GM12864 (cell line): ENCODE results near the gene TRIO.

Experiments used
- DNase-seq: peaks from one replicate; pipeline ENCODE4 v3.0.0-alpha.2; 2011; ENCODE audit warnings: low read depth
- H3K4me3 ChIP-seq: 2 replicates; pipeline ENCODE4 v1.5.1; 2011; ENCODE audit warnings: mild to moderate bottlenecking, low read depth, low read length, control low read depth
- TF ChIP-seq, protein P1 (sequence below): IDR thresholded peaks from 2 replicates; pipeline ENCODE4 v1.5.1; 2011; ENCODE audit warnings: low read depth, mild to moderate bottlenecking, moderate library complexity, low read length, control low read depth, inconsistent platforms; ENCODE audit errors: missing control alignments

Gene TRIO

DNA sequence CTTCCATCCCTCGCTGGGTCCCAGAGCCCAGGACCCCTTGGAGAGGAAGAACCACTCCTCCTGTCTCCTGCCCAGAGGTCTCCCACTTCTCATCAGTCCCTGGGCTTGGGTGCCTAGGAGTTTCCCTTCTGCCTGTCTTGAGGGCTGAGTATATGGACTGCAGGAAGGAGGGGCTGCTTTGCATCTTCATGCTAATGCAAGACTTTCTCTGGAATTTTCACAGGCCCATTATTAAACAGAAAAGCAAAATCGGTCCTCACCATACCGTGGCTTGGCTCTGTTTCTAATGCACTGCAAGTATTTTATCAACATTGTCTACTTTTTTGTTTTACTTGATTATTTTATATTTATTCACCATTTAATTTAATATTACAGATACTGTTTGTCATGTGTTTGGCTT lies 34.5 kb downstream of the TRIO start:
- no peak overlapping the region for H3K4me3 ChIP-seq
- TF ChIP-seq, protein P1, sequence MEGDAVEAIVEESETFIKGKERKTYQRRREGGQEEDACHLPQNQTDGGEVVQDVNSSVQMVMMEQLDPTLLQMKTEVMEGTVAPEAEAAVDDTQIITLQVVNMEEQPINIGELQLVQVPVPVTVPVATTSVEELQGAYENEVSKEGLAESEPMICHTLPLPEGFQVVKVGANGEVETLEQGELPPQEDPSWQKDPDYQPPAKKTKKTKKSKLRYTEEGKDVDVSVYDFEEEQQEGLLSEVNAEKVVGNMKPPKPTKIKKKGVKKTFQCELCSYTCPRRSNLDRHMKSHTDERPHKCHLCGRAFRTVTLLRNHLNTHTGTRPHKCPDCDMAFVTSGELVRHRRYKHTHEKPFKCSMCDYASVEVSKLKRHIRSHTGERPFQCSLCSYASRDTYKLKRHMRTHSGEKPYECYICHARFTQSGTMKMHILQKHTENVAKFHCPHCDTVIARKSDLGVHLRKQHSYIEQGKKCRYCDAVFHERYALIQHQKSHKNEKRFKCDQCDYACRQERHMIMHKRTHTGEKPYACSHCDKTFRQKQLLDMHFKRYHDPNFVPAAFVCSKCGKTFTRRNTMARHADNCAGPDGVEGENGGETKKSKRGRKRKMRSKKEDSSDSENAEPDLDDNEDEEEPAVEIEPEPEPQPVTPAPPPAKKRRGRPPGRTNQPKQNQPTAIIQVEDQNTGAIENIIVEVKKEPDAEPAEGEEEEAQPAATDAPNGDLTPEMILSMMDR = no peak
- no peak for DNase-seq

DNA sequence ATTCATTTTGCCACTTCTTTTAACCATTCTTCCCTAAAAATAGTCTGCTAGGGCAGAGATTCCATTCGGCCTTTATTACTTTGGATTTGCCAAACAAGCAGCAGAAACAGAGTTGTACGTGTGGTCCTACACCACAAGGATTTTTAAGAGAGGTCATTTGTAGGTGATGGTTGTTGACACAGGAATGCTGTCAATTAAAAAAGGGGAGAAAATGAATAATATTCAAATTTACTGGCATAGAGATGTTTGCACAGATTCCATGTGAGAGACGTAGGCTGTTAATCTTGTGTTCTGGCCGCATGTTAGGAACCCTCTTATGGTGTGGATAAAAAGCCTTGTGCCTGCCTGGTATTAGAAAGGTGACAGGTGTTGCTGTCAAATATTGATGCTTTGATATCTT lies 34.9 kb downstream of the TRIO start:
- no peak overlapping the region for H3K4me3 ChIP-seq
- TF ChIP-seq, protein P1 = no peak
- no peak for DNase-seq

DNA sequence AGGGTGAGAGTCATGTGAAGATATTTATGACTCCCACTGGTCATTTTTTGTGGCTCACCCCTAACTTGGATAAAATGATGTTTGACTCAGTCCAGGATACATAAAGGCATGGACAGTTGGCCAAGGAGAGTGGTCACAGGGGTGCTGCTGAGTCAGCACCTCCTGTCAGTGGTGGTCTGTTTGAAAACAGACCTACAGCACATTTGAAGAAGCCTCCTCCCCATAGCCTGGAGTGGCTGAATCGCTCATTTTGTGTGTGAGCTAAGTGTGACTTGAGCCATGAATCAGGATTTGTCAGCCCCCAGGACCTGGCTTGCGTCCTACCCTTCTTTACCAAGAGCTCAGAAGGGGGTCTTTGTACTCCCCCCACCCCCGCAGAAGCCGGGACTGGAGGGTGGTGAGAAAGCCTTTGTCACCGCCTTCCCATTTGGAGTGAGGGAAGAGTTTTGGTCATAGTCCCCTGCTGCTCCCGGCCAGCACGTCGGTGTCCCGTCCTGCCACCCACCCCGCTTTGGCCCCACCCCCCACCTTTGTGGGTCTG lies 35.6 kb downstream of the TRIO start:
- H3K4me3 ChIP-seq = no peak overlapping the region
- TF ChIP-seq, protein P1 = no peak
- no peak for DNase-seq

DNA sequence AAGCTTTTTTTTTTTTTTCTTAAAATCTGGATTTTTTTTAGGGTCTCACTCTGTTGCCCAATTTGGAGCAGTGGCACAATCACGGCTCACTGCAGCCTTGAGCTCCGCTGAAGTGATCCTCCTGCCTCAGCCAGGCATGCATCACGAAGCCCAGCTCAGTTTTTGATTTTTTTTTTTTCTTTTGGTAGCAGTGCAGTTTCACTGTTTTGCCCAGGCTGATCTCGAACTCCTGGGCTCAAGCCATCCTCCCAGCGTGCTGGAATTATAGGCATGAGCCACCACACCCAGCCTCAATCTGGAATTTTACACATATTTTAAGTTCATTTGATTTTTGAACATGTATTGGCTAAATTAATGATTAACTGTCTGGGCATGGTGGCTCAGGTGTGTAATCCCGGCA lies 36.3 kb downstream of the TRIO start:
- TF ChIP-seq, protein P1 = no peak
- no peak overlapping the region for H3K4me3 ChIP-seq
- DNase-seq = no peak

DNA sequence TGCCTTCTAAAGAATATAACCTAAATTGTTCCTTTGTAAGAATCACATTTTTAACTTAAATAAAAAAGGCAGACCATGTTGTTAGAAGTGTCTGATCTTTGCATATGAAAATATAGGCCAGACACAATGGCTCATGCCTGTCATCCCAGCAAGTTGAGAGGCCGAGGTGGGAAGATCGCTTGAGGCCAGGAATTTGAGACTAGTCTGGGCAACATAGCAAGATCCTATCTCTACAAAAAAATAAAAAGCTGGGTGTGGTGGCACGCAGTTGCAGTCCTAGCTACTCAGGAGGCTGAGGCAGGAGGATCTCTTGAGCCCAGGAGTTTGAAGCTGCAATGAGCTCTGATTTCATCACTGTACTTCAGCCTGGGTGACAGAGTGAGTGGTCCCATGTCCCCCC lies 37.3 kb downstream of the TRIO start:
- TF ChIP-seq, protein P1 = no peak
- no peak overlapping the region for H3K4me3 ChIP-seq
- DNase-seq = no peak

DNA sequence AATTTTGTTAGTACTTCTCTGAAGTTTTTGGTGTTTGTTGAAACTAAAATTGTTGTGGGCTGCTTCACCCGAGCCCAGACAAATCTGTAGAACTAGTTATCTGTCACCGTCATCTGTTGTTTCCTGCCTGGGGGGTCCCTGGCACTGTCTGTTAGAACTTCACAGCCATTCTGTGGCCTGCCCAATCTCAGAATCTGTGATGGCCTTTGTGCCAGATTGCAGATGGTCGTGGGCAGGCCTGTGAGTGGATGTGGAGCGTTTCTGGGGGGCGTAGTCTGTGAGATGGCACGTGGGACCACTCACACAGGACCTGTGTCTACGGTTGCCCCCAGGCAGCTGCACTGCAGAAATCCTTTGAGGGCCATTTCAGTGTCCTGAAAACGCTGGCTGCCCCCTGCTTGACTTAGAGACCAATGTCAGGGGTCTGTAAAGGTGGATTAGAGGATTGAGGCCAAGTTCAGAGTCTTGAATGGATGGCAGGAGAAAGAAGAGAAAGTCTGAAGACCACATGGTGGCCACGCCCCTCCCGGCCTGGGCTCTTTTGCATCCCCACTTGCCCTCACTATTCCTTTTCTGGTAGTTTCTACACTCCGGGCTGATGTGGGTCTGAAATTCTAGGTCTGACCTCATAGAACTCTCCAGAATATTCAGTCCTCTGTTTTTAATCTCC lies 38.3 kb downstream of the TRIO start:
- no peak overlapping the region for H3K4me3 ChIP-seq
- no peak for DNase-seq
- TF ChIP-seq, protein P1 = no peak

DNA sequence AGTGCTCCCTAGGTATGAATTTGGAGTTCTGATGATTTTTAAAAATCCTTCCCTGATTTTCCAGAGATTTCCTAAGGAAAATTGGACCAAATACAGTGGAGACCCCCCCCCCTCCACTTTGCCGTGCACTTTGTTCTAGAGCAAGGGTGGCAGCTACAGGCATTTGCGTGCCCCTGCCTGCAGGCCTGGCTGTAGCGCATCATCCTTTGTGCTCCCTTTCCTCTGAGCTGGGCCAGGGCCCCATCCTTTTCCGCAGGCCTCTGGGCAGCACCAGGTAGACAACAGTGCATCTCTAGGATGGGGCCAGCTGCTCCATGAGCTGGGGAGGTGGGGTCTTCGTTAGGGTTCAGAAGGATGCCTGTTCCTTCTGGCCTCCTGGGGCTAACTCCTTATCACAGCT lies 39.6 kb downstream of the TRIO start:
- no peak for DNase-seq
- H3K4me3 ChIP-seq = no peak overlapping the region
- TF ChIP-seq, protein P1 = no peak
